T-helper 2 cell (primary cell): ENCODE data around the gene CORO1C.
"Not testable (repeated sequence)": the region's sequence is repeated elsewhere in the genome, so short reads cannot be mapped to it uniquely, and the experiment has no call there.

ENCODE experiments used
- DNase-seq, 5 experiments: peaks; one replicate each; pipeline versions ENCODE4 v3.0.0 to v3.0.0-alpha.2; 2012 to 2022

The CORO1C gene

DNA sequence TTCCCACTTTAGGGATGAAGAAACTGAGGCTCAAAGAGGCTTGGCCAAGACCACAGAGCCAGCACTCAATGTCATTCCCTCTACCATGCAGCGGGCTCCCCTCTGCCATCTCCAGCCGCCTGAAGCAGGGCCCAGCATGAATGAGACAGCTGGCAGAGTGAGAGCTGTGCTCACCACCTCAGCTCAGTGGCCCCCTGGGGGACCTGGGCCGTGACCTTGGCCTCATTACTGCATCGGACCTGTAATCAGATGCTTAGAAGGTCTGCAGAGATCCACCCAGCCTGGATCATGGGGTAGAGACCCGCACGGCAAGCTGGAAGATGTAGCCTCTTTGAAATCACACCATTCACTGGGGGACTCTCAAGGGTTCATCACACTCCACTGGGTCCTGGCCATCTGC lies 22.7 kb upstream of the CORO1C start:
- DNase-seq, result no peak

DNA sequence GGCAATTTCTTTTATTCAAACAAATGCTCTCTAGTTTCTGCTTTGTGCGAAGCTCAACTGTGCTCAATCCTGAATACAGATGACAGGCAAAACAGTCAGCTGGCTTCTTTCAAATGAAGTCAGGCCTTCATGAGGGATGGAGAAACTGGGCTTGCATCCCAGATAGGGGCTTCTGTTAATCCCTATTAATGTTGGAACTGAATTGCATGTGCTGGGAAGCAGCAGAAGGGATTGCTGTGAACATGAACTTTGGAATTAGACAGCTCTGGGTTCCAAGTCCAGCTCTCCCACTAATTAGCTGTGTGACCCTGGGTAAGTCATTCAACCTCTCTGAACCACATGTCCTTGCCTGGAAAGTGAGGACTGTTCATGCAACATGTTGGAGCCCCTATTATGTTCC lies 21.1 kb upstream of the CORO1C start:
- no peak for DNase-seq

DNA sequence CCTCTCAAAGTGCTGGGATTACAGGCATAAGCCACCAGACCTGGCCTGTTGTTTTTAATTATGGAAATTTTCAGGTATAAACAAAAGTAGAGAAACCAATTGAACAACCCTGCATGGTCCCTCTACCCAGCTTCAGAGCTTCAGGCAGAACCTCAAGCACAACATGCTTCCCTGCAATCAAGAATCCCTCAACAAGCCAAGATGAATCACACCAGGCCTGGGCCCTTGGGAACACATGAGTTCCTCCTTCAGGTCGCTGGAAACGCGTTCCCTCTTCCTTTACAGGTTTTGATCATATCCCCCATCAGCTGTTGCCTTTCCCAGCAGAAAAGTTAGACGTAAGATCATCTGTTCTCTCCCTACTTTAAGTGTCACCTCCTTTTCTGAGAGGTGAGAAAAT lies 20.5 kb upstream of the CORO1C start:
- no peak for DNase-seq

- DNase-seq, result not testable (repeated sequence)
Measured at GRCh38 chr12:108751003-108751402, 19.7 kb upstream of the CORO1C start.

- DNase-seq, result no peak
Measured at GRCh38 chr12:108750526-108750925, 19.2 kb upstream of the CORO1C start.

- DNase-seq, result no peak
Measured at GRCh38 chr12:108747563-108747962, 16.2 kb upstream of the CORO1C start.

- DNase-seq, result no peak
Measured at GRCh38 chr12:108745641-108746040, 14.3 kb upstream of the CORO1C start.

GRCh38 chr12:108744021-108744897 lies 12.9 kb upstream of the CORO1C start:
- DNase-seq, result no peak

GRCh38 chr12:108738170-108738569 lies 6.9 kb upstream of the CORO1C start:
- DNase-seq, result no peak

DNA sequence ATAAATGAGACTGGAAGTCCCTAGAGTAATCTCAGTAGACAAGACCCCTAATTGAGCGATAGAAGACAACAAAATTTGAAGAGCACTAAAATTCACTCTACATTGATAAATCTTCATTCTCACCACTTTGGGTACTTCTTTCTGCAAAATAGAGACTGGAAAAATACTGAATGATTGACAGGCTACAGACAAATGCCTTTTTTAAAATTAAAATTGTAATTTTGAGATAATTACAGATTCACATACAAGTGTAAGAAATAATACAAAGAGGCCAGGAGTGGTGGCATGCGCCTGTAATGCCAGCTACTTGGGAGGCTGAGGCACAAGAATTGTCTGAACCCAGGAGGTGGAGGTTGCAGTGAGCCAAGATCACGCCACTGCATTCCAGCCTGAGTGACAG lies 4.5 kb upstream of the CORO1C start:
- no peak for DNase-seq

DNA sequence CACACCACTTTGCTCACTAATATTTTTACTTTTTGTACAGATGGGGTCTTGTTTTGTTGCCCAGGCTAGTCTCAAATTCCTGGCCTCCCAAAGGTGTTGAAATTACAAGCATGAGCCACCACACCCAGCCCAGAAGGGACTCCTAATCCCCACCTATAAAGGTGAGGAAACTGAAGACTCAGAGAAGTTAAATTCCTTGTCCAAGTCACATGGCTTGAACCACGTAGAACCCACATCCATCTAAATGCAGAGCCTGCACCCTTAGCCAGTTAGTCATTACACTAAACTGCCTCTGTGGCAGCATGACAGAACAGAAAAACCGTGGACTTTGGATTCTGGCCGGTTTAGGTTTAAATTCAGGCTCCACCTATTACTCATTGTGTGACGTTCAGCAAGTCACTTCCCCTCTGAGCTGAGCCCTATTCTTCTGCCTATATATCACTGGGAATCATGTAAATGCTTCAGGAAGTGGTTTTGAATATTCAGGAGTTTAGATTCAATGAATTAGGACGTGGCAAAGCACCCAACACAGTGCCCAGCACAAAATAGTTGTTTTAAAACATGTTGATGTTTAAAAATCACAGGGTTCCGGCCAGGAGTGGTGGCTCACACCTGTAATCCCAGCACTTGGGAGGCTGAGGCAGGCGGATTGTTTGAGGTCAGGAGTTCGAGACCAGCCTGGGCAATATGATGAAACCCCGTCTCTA lies 3.0 kb upstream of the CORO1C start:
- peak in 1 of 5 experiments; percentile 55 for DNase-seq

- DNase-seq, result not testable (repeated sequence)
Measured at GRCh38 chr12:108733230-108733531, 1.9 kb upstream of the CORO1C start.

DNA sequence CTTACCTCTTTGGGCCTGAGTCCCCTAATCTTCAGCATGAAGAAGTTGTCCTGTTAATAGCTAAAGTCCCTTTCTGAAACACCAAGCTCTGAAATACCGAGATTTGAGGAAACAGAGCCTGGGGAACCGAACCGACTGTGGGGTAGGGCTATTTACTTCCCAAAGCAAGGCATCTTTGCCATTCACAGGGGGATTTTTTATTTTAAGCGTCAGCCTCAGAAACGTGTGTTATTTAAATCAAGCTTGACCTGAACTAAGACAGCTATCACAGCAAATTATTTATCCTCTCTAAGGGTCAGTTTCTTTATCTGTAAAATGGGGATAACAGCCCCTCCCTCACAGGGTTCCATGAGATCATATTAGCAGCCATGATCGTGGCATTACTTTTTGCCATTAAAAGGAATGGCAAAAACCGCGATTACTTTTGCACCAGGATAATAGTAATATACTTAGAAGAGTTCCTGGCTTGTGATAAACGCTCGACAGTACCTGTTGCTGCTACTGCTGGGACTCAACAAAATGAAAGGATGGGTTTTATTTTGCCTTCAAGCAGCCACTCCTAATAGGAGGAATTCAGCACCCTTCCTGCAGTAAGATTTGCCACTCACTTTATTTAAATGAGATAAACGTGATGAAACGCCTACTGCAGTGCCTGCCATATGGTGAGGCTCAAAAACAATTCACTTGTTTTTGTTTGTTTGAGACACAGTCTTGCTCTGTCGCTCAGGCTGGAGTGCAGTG lies 1.3 kb upstream of the CORO1C start:
- DNase-seq, result no peak

- DNase-seq, result peak; percentile 92 to 97 (median 96)
Measured at GRCh38 chr12:108731866-108732461, 646 bp upstream of the CORO1C start.

GRCh38 chr12:108730365-108731104 lies 783 bp downstream of the CORO1C start:
- DNase-seq, result peak in 3 of 5 experiments; percentile 11 to 34 (median 29)

- no peak for DNase-seq
Measured at GRCh38 chr12:108729612-108730364, 1.5 kb downstream of the CORO1C start.

- no peak for DNase-seq
Measured at GRCh38 chr12:108728820-108729611, 2.3 kb downstream of the CORO1C start.

DNA sequence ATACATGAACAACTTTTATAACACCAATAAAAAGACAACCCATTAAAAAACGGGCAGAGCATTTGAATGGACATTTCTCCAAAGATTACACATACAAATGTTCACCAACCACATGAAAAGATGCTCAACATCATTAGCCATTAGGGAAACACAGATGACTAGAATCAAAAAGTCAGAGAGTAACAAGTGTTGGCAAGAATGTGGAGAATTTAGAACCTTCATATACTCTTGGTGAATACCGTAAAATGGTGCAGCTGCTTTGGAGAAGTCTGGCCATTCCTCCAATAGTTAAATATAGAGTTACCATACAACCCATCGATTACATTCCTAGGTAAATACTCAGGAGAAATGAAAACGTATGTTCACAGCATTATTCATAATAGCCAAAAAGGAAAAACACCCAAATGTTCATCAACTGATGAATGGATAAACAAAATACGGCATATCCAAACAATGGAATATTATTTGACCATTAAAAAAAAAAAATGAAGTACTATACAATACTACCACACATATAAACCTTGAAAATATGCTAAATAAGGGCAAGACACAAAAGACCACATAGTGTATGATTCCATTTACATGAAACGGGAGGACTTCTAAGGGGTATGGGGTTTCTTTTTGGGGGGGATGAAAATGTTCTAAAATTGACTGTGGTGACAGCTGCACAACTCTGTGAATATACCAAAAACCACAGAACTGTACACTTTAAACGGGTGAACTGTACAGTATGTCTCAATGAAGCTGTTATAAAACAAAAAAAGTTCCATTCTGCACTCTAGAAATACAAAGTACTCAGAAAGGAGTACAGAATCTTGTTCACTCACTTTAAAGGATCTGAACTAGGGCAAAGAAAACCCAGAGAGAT lies 3.2 kb downstream of the CORO1C start:
- no peak for DNase-seq

DNA sequence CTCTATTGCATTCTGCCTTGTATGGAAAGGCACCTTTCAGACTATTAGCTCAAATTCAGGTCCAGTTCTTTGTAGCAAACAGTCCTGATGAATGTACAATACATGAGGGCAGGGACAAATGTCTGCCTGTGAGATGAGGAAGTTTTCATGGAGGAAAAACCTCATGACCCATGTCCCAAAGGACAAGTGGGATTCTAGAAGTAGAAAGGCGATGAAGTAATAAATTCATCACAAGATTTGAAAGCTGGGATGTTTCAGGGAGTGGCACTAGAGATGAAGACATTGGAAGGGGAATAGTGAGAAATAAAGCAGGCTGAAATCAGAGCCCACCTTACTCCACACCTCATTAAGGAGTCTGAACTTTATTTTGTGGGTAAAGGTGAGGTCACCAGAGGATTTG lies 4.2 kb downstream of the CORO1C start:
- no peak for DNase-seq

DNA sequence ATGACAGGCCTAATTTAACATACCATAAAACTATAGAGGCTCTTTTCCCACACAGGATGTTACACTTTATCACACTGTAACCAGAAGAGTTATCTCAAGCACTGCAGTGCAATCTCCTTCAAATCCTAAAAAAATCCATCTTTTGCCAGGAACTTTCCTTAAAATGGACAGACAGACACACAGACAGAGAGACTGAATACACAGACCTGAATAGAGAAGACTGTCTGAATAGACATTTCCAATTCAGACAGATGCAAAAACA lies 6.5 kb downstream of the CORO1C start:
- no peak for DNase-seq
